Breast epithelium (tissue), 3 donors: ENCODE results near the gene DAND5.

Experiments used
- POLR2A ChIP-seq: fragments of 450-650 bp; IDR thresholded peaks from one replicate; pipeline ENCODE4 v1.6.1; 2016; ENCODE audit warnings: antibody characterized with exemption, mild to moderate bottlenecking, moderate library complexity
- POLR2AphosphoS5 ChIP-seq, 3 donors: sonication (generic); formaldehyde crosslinking; IDR thresholded peaks; one replicate each; pipeline ENCODE4 v1.6.1; 2017; ENCODE audit warnings: antibody characterized with exemption in 3 of 3
- TF ChIP-seq, protein P1 (sequence below), 3 donors: fragments of 450-650 bp; IDR thresholded peaks; one replicate each; pipeline ENCODE4 v1.5.1; 2016 to 2017; ENCODE audit warnings: antibody characterized with exemption in 3 of 3, mild to moderate bottlenecking in 3 of 3, moderate library complexity in 3 of 3

DNA sequence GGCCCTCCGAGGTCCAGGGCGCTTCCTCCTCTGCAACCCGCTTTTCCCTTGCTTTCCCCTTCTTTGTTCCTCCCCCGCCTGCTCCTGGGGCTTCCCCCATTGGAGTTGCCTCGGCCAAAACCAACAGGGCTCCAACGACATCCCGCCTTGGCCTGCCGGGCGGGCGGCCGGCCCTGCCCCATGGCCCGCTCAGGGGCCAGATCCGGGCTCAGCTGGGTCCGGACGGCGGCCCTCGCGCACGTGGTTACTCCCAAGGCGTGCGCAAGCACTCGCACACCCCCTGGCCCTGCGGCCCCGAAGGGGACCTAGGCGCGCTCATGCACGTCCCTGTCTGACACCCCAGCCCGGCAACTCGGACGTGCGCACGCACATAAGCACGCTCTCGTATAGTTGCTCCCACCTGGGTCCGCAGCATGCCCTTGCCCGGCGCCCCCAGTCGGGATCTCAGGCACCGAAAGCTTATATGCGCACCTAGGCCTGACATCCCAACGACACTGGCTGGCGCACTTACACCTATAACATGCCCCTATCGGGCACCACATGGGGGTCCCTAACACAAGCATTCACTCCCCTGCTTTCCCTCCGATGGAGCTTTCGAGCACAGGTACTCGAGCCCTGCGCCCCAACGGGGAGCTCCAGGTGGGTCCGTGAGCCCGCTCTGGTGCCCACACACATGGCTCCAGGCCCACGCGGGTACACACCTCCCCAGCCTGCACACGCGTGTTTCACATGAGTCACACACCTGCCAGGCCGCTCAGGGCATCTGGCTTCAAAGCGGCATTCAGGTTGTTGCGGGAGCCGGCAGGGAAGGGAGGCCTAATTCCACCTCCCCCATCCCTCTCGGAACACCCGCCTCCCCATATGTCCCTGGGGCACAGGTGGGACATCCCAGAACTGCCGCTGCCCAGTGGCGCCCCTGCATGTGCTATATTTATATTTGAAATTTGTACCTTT, 40.9 kb downstream of the DAND5 start:
- TF ChIP-seq POLR2AphosphoS5 (IDR thresholded peaks at IDR 0.05) (peak in 1 of 3 donors; percentile 41), POLR2A (peak; percentile 10)
- TF ChIP-seq, protein P1, sequence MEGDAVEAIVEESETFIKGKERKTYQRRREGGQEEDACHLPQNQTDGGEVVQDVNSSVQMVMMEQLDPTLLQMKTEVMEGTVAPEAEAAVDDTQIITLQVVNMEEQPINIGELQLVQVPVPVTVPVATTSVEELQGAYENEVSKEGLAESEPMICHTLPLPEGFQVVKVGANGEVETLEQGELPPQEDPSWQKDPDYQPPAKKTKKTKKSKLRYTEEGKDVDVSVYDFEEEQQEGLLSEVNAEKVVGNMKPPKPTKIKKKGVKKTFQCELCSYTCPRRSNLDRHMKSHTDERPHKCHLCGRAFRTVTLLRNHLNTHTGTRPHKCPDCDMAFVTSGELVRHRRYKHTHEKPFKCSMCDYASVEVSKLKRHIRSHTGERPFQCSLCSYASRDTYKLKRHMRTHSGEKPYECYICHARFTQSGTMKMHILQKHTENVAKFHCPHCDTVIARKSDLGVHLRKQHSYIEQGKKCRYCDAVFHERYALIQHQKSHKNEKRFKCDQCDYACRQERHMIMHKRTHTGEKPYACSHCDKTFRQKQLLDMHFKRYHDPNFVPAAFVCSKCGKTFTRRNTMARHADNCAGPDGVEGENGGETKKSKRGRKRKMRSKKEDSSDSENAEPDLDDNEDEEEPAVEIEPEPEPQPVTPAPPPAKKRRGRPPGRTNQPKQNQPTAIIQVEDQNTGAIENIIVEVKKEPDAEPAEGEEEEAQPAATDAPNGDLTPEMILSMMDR (IDR thresholded peaks at IDR 0.05): no peak
